Osteoblast (primary cell): ENCODE data around the gene ZCCHC13. TPM values are rescaled to one million over a fixed set of nuclear protein-coding genes. Genes with fewer than 3 reads are reported as not detected.

Experiments used
- DNase-seq: peaks from one replicate; pipeline ENCODE4 v3.0.0; 2011; ENCODE audit warnings: low spot score, mixed read lengths; ENCODE audit not compliant: insufficient read length; ENCODE audit errors: missing footprints
- H2AFZ ChIP-seq: 2 replicates; pipeline ENCODE4 v1.6.0; 2011; ENCODE audit warnings: mild to moderate bottlenecking, low read length
- H3K27ac ChIP-seq: 2 replicates; pipeline ENCODE4 v1.5.1; 2011; ENCODE audit warnings: mild to moderate bottlenecking, low read depth, low read length, moderate library complexity
- H3K27me3 ChIP-seq: 2 replicates; pipeline ENCODE4 v1.6.0; 2012; ENCODE audit warnings: mild to moderate bottlenecking, control low read depth, inconsistent platforms, low read length, moderate library complexity; ENCODE audit not compliant: insufficient read depth
- H3K36me3 ChIP-seq: 2 replicates; pipeline ENCODE4 v1.5.1; 2011; ENCODE audit warnings: mild to moderate bottlenecking, low read length, control low read depth, moderate library complexity; ENCODE audit not compliant: insufficient read depth
- H3K4me1 ChIP-seq: 2 replicates; pipeline ENCODE4 v1.5.1; 2011; ENCODE audit warnings: mild to moderate bottlenecking, low read length, control low read depth, moderate library complexity; ENCODE audit not compliant: insufficient read depth
- H3K4me2 ChIP-seq: 2 replicates; pipeline ENCODE4 v1.6.0; 2011; ENCODE audit warnings: mild to moderate bottlenecking, low read length; ENCODE audit not compliant: insufficient read depth
- H3K4me3 ChIP-seq: fragments of 200-600 bp; sonication (generic); 3 replicates; pipeline ENCODE4 v1.5.1; 2012; ENCODE audit warnings: mild to moderate bottlenecking, low read length, inconsistent platforms; ENCODE audit not compliant: insufficient read depth
- H3K79me2 ChIP-seq: 2 replicates; pipeline ENCODE4 v1.6.0; 2012; ENCODE audit warnings: mild to moderate bottlenecking, low read length, control low read depth, inconsistent platforms; ENCODE audit not compliant: insufficient read depth
- H3K9me3 ChIP-seq: 2 replicates; pipeline ENCODE4 v1.5.1; 2011; ENCODE audit warnings: low read depth, low read length, control low read depth
- H4K20me1 ChIP-seq: 2 replicates; pipeline ENCODE4 v1.6.0; 2012; ENCODE audit warnings: mild to moderate bottlenecking, low read length, control low read depth; ENCODE audit not compliant: insufficient read depth
- total RNA-seq: library from RNA; depleted of rRNA; stranded (reverse); fragments of >200 nt; gene quantifications from 2 replicates; pipeline ENCODE4 v1.2.3, GENCODE V29; 2012
- TF ChIP-seq, protein P1 (sequence below): IDR thresholded peaks from 2 replicates; pipeline ENCODE4 v1.5.1; 2011; ENCODE audit warnings: mild to moderate bottlenecking, low read depth, low read length, moderate library complexity; ENCODE audit errors: extremely low read depth

The ZCCHC13 gene
- total RNA-seq, 1 donor = not detected

DNA sequence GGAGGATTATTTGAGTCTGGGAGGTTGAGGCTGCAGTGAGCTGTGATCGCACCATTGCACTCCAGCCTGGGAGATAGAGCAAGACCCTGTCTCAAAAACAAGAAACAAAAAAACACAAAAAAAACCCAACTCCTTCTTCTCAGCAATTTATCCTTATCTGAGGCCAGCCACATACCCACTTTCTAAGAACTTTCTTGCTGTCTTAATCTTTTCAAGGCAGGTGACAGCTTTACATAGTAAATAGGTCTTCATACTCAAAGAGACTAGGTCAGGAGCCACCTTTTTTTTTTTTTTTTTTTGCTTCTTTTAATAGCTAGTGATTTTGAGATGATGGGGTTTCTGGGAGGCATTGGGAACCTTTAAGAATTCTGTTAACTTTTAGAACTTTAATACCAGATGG lies 26.1 kb upstream of the ZCCHC13 start:
- DNase-seq = no peak
- no peak overlapping the region for H3K4me2 ChIP-seq
- H3K79me2 ChIP-seq = peaks cover 18% of the 10 kb centered on the region
- H3K27me3 ChIP-seq = no peaks in the 10 kb centered on the region
- no peak overlapping the region for H3K4me3 ChIP-seq
- H3K4me1 ChIP-seq = no peaks in the 10 kb centered on the region
- TF ChIP-seq, protein P1, sequence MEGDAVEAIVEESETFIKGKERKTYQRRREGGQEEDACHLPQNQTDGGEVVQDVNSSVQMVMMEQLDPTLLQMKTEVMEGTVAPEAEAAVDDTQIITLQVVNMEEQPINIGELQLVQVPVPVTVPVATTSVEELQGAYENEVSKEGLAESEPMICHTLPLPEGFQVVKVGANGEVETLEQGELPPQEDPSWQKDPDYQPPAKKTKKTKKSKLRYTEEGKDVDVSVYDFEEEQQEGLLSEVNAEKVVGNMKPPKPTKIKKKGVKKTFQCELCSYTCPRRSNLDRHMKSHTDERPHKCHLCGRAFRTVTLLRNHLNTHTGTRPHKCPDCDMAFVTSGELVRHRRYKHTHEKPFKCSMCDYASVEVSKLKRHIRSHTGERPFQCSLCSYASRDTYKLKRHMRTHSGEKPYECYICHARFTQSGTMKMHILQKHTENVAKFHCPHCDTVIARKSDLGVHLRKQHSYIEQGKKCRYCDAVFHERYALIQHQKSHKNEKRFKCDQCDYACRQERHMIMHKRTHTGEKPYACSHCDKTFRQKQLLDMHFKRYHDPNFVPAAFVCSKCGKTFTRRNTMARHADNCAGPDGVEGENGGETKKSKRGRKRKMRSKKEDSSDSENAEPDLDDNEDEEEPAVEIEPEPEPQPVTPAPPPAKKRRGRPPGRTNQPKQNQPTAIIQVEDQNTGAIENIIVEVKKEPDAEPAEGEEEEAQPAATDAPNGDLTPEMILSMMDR = no peak
- H4K20me1 ChIP-seq = peaks cover 9% of the 10 kb centered on the region
- peaks cover 53% of the 10 kb centered on the region for H3K36me3 ChIP-seq
- no peak overlapping the region for H2AFZ ChIP-seq
- H3K9me3 ChIP-seq = no peaks in the 10 kb centered on the region
- H3K27ac ChIP-seq = no peak overlapping the region

DNA sequence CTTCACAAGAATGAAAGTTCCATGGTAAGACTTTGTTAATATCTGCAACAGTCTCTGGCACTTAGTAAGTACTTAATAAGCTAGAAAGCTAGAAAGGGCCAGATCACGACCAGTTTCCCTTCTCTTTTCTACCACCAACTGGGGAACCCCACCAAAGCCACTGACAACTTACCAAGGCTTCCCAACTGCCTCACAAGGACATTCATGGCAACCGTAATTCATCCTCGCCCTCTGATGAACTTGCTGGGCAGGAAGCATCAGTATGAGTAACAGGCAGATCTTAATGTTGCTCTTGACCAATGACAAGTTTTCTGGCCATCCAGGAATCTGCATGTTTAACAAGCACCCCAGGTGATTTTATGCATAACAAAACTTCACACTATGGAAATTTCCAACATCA lies 23.2 kb upstream of the ZCCHC13 start:
- no peak overlapping the region for H3K4me2 ChIP-seq
- peaks cover 9% of the 10 kb centered on the region for H4K20me1 ChIP-seq
- TF ChIP-seq, protein P1 = no peak
- no peaks in the 10 kb centered on the region for H3K27me3 ChIP-seq
- H3K4me1 ChIP-seq = no peaks in the 10 kb centered on the region
- peaks cover 50% of the 10 kb centered on the region for H3K36me3 ChIP-seq
- H3K27ac ChIP-seq = no peak overlapping the region
- no peak for DNase-seq
- no peak overlapping the region for H2AFZ ChIP-seq
- no peak overlapping the region for H3K4me3 ChIP-seq
- no peaks in the 10 kb centered on the region for H3K9me3 ChIP-seq
- H3K79me2 ChIP-seq = peaks cover 46% of the 10 kb centered on the region

DNA sequence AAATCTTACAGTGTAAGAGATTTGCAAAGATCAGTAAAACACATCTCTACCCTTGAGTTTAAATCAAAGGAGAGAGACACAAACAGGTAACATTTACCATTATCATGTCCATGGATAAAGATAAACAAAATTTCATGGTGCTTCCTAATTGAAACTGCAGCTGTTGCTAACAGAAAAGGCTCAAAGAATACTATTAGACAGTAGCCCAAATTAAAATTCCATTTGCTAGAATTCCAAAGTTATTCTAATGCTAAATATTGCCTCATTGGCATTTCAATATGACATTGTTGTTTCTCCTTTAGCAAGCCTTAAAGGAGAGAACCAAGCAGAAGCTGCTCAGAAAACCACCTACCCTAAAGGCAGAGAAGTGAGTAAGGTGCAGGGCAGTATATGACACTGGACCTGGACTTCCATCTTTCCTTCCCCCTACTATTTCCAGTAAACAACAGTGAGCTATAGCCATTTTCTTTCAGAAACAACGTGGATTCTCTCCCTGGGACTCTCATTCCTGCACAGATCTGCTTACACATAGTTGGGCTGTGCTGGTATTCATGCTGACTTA lies 19.5 kb upstream of the ZCCHC13 start:
- Histone ChIP-seq H3K4me2 (no peak overlapping the region), H4K20me1 (peaks cover 13% of the 10 kb centered on the region), H3K9me3 (no peaks in the 10 kb centered on the region), H3K4me1 (no peaks in the 10 kb centered on the region), H3K79me2 (peaks cover 82% of the 10 kb centered on the region), H3K36me3 (peaks cover 44% of the 10 kb centered on the region), H3K27ac (no peak overlapping the region), H3K27me3 (peaks cover 2% of the 10 kb centered on the region), H2AFZ (no peak overlapping the region), H3K4me3 (no peak overlapping the region)
- TF ChIP-seq, protein P1 = no peak
- DNase-seq = no peak

DNA sequence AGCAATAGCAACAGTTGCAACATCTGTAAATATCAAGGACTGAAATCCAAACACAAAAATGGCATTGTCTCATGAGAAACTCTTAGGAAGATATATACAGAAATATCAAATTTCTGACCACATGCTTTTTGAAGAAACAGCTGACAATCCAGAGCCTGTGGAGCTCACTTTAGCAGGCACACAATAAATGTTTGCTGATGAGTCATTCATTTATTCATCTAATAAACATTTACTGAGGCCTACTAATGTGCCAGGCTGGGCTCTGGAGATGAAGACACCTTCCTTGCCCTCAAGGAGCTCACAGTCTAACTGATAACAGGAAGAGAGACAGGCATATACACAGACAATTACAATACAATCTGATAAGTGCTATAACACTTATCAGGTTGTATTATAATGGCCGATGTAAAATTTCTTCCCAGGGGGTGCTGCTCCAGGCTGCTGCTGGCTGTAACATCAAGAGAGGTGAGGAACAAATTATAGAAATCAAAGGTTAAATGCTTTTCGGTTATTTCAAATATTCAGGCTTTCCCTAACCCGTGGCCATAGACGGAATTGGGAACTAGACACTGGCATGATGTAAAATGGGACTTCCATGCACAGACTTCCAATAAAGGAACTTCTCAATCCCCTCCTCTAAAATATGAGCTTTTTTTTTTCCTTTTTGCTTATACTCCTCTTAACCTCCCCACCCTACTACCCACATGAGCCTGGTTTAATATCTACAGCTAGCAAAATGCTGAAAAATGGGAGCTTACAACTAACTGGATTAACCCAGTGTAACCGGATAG lies 16.8 kb upstream of the ZCCHC13 start:
- Histone ChIP-seq H4K20me1 (peaks cover 6% of the 10 kb centered on the region), H3K27me3 (peaks cover 2% of the 10 kb centered on the region), H3K36me3 (peaks cover 22% of the 10 kb centered on the region), H3K4me1 (no peaks in the 10 kb centered on the region), H3K4me3 (no peak overlapping the region), H3K79me2 (peaks cover 97% of the 10 kb centered on the region), H3K27ac (no peak overlapping the region), H3K9me3 (no peaks in the 10 kb centered on the region), H2AFZ (no peak overlapping the region), H3K4me2 (no peak overlapping the region)
- TF ChIP-seq, protein P1 = no peak
- DNase-seq = no peak
